ENCODE measurements around the gene TUFT1. TPM values are rescaled to one million over a fixed set of nuclear protein-coding genes. Genes with fewer than 3 reads are reported as not detected.

Gene TUFT1
- total and polyA plus RNA-seq, 2 of the 13 experiments (the other 11 are each of a cell fraction or from before 2014, with no cell fraction given), result 6.4 to 7.3 TPM

GRCh38 chr1:151501474-151501873 lies 38.6 kb upstream of the TUFT1 start:
- Histone ChIP-seq H3K4me3 (replicated peaks in 1 of 3; ENCODE audit: insufficient read depth in 1 of 3, low read depth in 2 of 3, low read length in 3 of 3) (no peak overlapping the region), H3K4me1 (ENCODE audit: insufficient read depth, low read length) (peaks cover 22% of the 10 kb centered on the region), H3K36me3 (replicated peaks in 1 of 2; ENCODE audit: control insufficient read depth in 1 of 2, insufficient read depth in 2 of 2, low read length in 2 of 2) (no peaks in the 10 kb centered on the region), H4K20me1 (ENCODE audit: insufficient read depth, low read length) (no peaks in the 10 kb centered on the region), H3K4me2 (ENCODE audit: low read depth, low read length) (no peak overlapping the region), H2AFZ (ENCODE audit: low read length) (no peak overlapping the region), H3K9me3 (ENCODE audit: low read length) (no peaks in the 10 kb centered on the region), H3K79me2 (ENCODE audit: insufficient read depth, low read length) (no peaks in the 10 kb centered on the region), H3K27me3 (ENCODE audit: control insufficient read depth in 1 of 2, insufficient read depth in 2 of 2, low read length in 2 of 2) (no peaks in the 10 kb centered on the region; a peak in 1 of 5 replicates), H3K9ac (ENCODE audit: insufficient read depth, low read depth, low read length) (no peak overlapping the region), H3K27ac (ENCODE audit: extremely low read length, insufficient read depth, low read length) (no peak overlapping the region)
- intact Hi-C loops (cut with micrococcal nuclease; ENCODE audit: unreplicated experiment) (no loop called here), in situ Hi-C loops (cut with HindIII; ENCODE audit: extremely low pct_ligation_motif_present, low pct_unique_long_range_greater_than_20kb) (no loop called here)
- no TSS peak for BruUV-seq (replicated peaks)
- CTCF ChIA-PET (ENCODE audit: low intra/inter-chr PET ratio, low total read pairs), result no interaction called here
- POLR2A ChIA-PET, result no interaction called here
- TF ChIP-seq ZNF512 (CRISPR knock-in tag; IDR thresholded peaks at IDR 0.05), result no peak
- no peak for DNase-seq (ENCODE audit: low spot score)
- FAIRE-seq, result no peak
- 70% methylated on average over 10 of the region's 10 CpGs for WGBS (ENCODE audit: low lambda C conversion rate)
- no peak; the same call in 2 of the 3 replicates for ATAC-seq

GRCh38 chr1:151502035-151502700 lies 37.9 kb upstream of the TUFT1 start:
- Histone ChIP-seq H3K27ac (ENCODE audit: extremely low read length, insufficient read depth, low read length) (no peak overlapping the region), H2AFZ (ENCODE audit: low read length) (no peak overlapping the region), H4K20me1 (ENCODE audit: insufficient read depth, low read length) (no peaks in the 10 kb centered on the region), H3K9me3 (ENCODE audit: low read length) (no peaks in the 10 kb centered on the region), H3K79me2 (ENCODE audit: insufficient read depth, low read length) (no peaks in the 10 kb centered on the region), H3K4me2 (ENCODE audit: low read depth, low read length) (peak overlapping the region; percentile 32; the same call in 1 of the 2 replicates), H3K4me3 (replicated peaks in 1 of 3; ENCODE audit: insufficient read depth in 1 of 3, low read depth in 2 of 3, low read length in 3 of 3) (no peak overlapping the region), H3K9ac (ENCODE audit: insufficient read depth, low read depth, low read length) (no peak overlapping the region), H3K27me3 (ENCODE audit: control insufficient read depth in 1 of 2, insufficient read depth in 2 of 2, low read length in 2 of 2) (no peaks in the 10 kb centered on the region; a peak in 1 of 5 replicates), H3K36me3 (replicated peaks in 1 of 2; ENCODE audit: control insufficient read depth in 1 of 2, insufficient read depth in 2 of 2, low read length in 2 of 2) (no peaks in the 10 kb centered on the region), H3K4me1 (ENCODE audit: insufficient read depth, low read length) (peaks cover 22% of the 10 kb centered on the region)
- TF ChIP-seq SALL2 (CRISPR knock-in tag; IDR thresholded peaks at IDR 0.05), result no peak
- TF ChIP-seq ZNF446 (CRISPR knock-in tag; IDR thresholded peaks at IDR 0.05), result no peak
- no peak for TF ChIP-seq NR2F2 (IDR thresholded peaks at IDR 0.05; ENCODE audit: borderline replicate concordance, low read depth)
- TF ChIP-seq ZNF598 (CRISPR knock-in tag; IDR thresholded peaks at IDR 0.05; ENCODE audit: borderline replicate concordance), result no peak
- TF ChIP-seq RFXANK (CRISPR knock-in tag; IDR thresholded peaks at IDR 0.05), result no peak
- TF ChIP-seq ZNF709 (CRISPR knock-in tag; IDR thresholded peaks at IDR 0.05), result no peak
- TF ChIP-seq ZSCAN5A (CRISPR knock-in tag; IDR thresholded peaks at IDR 0.05; ENCODE audit: borderline replicate concordance), result no peak
- TF ChIP-seq MBD4 (IDR thresholded peaks at IDR 0.05; ENCODE audit: borderline replicate concordance, low read length), result no peak
- no peak for TF ChIP-seq ATF7-NPFF (CRISPR knock-in tag; IDR thresholded peaks at IDR 0.05; ENCODE audit: low read depth)
- TF ChIP-seq PRPF4 (IDR thresholded peaks at IDR 0.05; ENCODE audit: low read depth, low read length, poor library complexity, severe bottlenecking), result no peak
- no peak for TF ChIP-seq ZNF850 (CRISPR knock-in tag; conservative IDR thresholded peaks at IDR 0.05)
- TF ChIP-seq ZZZ3 (CRISPR knock-in tag; IDR thresholded peaks at IDR 0.05; ENCODE audit: borderline replicate concordance), result no peak
- TF ChIP-seq SRF (IDR thresholded peaks at IDR 0.05; ENCODE audit: low read depth, low read length), result no peak
- TF ChIP-seq KLF16 (CRISPR knock-in tag; IDR thresholded peaks at IDR 0.05), result no peak
- TF ChIP-seq ZNF274 (CRISPR knock-in tag; IDR thresholded peaks at IDR 0.05), result no peak
- no peak for TF ChIP-seq ZNF75D (CRISPR knock-in tag; IDR thresholded peaks at IDR 0.05; ENCODE audit: borderline replicate concordance)
- 17% methylated on average over 5 of the region's 5 CpGs for WGBS (ENCODE audit: low lambda C conversion rate)
- ATAC-seq, result peak; percentile 43
- ChIA-PET POLR2A (no interaction called here), CTCF (ENCODE audit: low intra/inter-chr PET ratio, low total read pairs) (no interaction called here)
- DNase-seq (ENCODE audit: low spot score), result peak; percentile 18
- BruUV-seq (replicated peaks), result no TSS peak
- in situ Hi-C loops (cut with HindIII; ENCODE audit: extremely low pct_ligation_motif_present, low pct_unique_long_range_greater_than_20kb) (no loop called here), intact Hi-C loops (cut with micrococcal nuclease; ENCODE audit: unreplicated experiment) (no loop called here)
- FAIRE-seq, result no peak
